GM12874 (cell line): ENCODE data around the gene LCN1.

ENCODE experiments used
- CTCF ChIP-seq: IDR thresholded peaks from 2 replicates; pipeline ENCODE4 v1.5.1; 2011; ENCODE audit warnings: low read depth, mild to moderate bottlenecking, control low read depth, low read length, moderate library complexity; ENCODE audit not compliant: insufficient read depth

Gene LCN1

GRCh38 chr9:135520916-135521607 lies at the start of gene LCN1:
Gene LCN1, plus strand, starts transcription at chr9:135521440. Its CDS starts 58 bp downstream, at chr9:135521498.
- TF ChIP-seq CTCF, result no peak

GRCh38 chr9:135471791-135472640 lies 49.2 kb upstream of the LCN1 start:
- TF ChIP-seq CTCF, result no peak

GRCh38 chr9:135473972-135474543 lies 47.2 kb upstream of the LCN1 start:
- no peak for TF ChIP-seq CTCF

GRCh38 chr9:135474915-135475314 lies 46.3 kb upstream of the LCN1 start:
- TF ChIP-seq CTCF, result peak; percentile 44; the same call in 1 of the 2 replicates

- no peak for TF ChIP-seq CTCF
Observed at GRCh38 chr9:135476561-135477355, 44.5 kb upstream of the LCN1 start.

GRCh38 chr9:135478191-135478590 lies 43.0 kb upstream of the LCN1 start:
- no peak for TF ChIP-seq CTCF
